MG63 (cell line): ENCODE data around the gene FAM53B. TPM values are rescaled to one million over a fixed set of nuclear protein-coding genes. Genes with fewer than 3 reads are reported as not detected.

ENCODE experiments used
- DNase-seq: peaks from one replicate; pipeline ENCODE4 v3.0.0-alpha.2; 2020
- H3K27me3 ChIP-seq: fragments of 250-450 bp; sonication (Bioruptor Pico); 2 replicates; pipeline ENCODE4 v1.5.1; 2020; ENCODE audit warnings: mild to moderate bottlenecking, moderate library complexity
- H3K36me3 ChIP-seq: fragments of 250-450 bp; sonication (Bioruptor Pico); 2 replicates; pipeline ENCODE4 v1.5.1; 2020; ENCODE audit warnings: mild to moderate bottlenecking, moderate library complexity
- H3K4me3 ChIP-seq: fragments of 250-450 bp; sonication (Bioruptor Pico); 2 replicates; pipeline ENCODE4 v1.5.1; 2020; ENCODE audit warnings: mild to moderate bottlenecking, moderate library complexity
- H3K9me3 ChIP-seq: fragments of 250-450 bp; sonication (Bioruptor Pico); 2 replicates; pipeline ENCODE4 v1.5.1; 2020; ENCODE audit warnings: mild to moderate bottlenecking, moderate library complexity
- total RNA-seq: library from RNA; depleted of rRNA; stranded (reverse); fragments of >200 nt; shearing (Covaris generic); gene quantifications from 2 replicates; pipeline ENCODE4 v1.2.3, GENCODE V29; 2014; ENCODE audit warnings: low replicate concordance

The FAM53B gene
- total RNA-seq, 1 experiment from 2014 or later: 14.4 TPM

GRCh38 chr10:124603376-124604213, 140.6 kb downstream of the FAM53B start:
- Histone ChIP-seq H3K9me3 (no peaks in the 10 kb centered on the region), H3K36me3 (no peaks in the 10 kb centered on the region), H3K4me3 (no peak overlapping the region), H3K27me3 (no peaks in the 10 kb centered on the region)
- no peak for DNase-seq

- H3K27me3 ChIP-seq: no peaks in the 10 kb centered on the region
Observed at GRCh38 chr10:124602646-124603365, 141.4 kb downstream of the FAM53B start.

GRCh38 chr10:124602121-124602561, 142.0 kb downstream of the FAM53B start:
- DNase-seq: no peak
- no peaks in the 10 kb centered on the region for H3K9me3 ChIP-seq
- no peak overlapping the region for H3K4me3 ChIP-seq
- no peaks in the 10 kb centered on the region for H3K27me3 ChIP-seq
- H3K36me3 ChIP-seq: no peaks in the 10 kb centered on the region

More at GRCh38 chr10:124602646-124603365, 141.4 kb downstream of the FAM53B start:
- Histone ChIP-seq H3K4me3 (no peak overlapping the region), H3K36me3 (no peaks in the 10 kb centered on the region), H3K9me3 (no peaks in the 10 kb centered on the region)
- DNase-seq: no peak

GRCh38 chr10:124601431-124602120, 142.6 kb downstream of the FAM53B start:
- Histone ChIP-seq H3K9me3 (no peaks in the 10 kb centered on the region), H3K36me3 (no peaks in the 10 kb centered on the region), H3K27me3 (no peaks in the 10 kb centered on the region), H3K4me3 (no peak overlapping the region)
- no peak for DNase-seq

- Histone ChIP-seq H3K4me3 (no peak overlapping the region), H3K36me3 (no peaks in the 10 kb centered on the region), H3K27me3 (no peaks in the 10 kb centered on the region), H3K9me3 (no peaks in the 10 kb centered on the region)
- DNase-seq: no peak
Observed at GRCh38 chr10:124601016-124601415, 143.2 kb downstream of the FAM53B start.

- H3K36me3 ChIP-seq: no peaks in the 10 kb centered on the region
- no peaks in the 10 kb centered on the region for H3K9me3 ChIP-seq
- DNase-seq: no peak
- no peaks in the 10 kb centered on the region for H3K27me3 ChIP-seq
- no peak overlapping the region for H3K4me3 ChIP-seq
Observed at GRCh38 chr10:124600051-124600880, 143.9 kb downstream of the FAM53B start.

- Histone ChIP-seq H3K9me3 (no peaks in the 10 kb centered on the region), H3K27me3 (no peaks in the 10 kb centered on the region), H3K36me3 (no peaks in the 10 kb centered on the region), H3K4me3 (no peak overlapping the region)
- no peak for DNase-seq
Observed at GRCh38 chr10:124599588-124600050, 144.6 kb downstream of the FAM53B start.

GRCh38 chr10:124598773-124599587, 145.2 kb downstream of the FAM53B start:
- Histone ChIP-seq H3K27me3 (no peaks in the 10 kb centered on the region), H3K4me3 (no peak overlapping the region), H3K36me3 (no peaks in the 10 kb centered on the region), H3K9me3 (no peaks in the 10 kb centered on the region)
- no peak for DNase-seq

GRCh38 chr10:124598196-124598595, 146.0 kb downstream of the FAM53B start:
- Histone ChIP-seq H3K9me3 (no peaks in the 10 kb centered on the region), H3K27me3 (no peaks in the 10 kb centered on the region), H3K4me3 (no peak overlapping the region), H3K36me3 (no peaks in the 10 kb centered on the region)
- DNase-seq: no peak

GRCh38 chr10:124597846-124598165, 146.4 kb downstream of the FAM53B start:
- DNase-seq: no peak
- H3K27me3 ChIP-seq: no peaks in the 10 kb centered on the region
- no peak overlapping the region for H3K4me3 ChIP-seq
- no peaks in the 10 kb centered on the region for H3K9me3 ChIP-seq
- H3K36me3 ChIP-seq: no peaks in the 10 kb centered on the region

GRCh38 chr10:124596962-124597845, 147.0 kb downstream of the FAM53B start:
- no peaks in the 10 kb centered on the region for H3K27me3 ChIP-seq
- no peak overlapping the region for H3K4me3 ChIP-seq
- no peaks in the 10 kb centered on the region for H3K36me3 ChIP-seq
- no peak for DNase-seq
- no peaks in the 10 kb centered on the region for H3K9me3 ChIP-seq

- no peak for DNase-seq
- Histone ChIP-seq H3K27me3 (no peaks in the 10 kb centered on the region), H3K9me3 (peaks cover 3% of the 10 kb centered on the region; the same call in 1 of the 2 replicates), H3K4me3 (no peak overlapping the region), H3K36me3 (no peaks in the 10 kb centered on the region)
Observed at GRCh38 chr10:124596116-124596785, 147.9 kb downstream of the FAM53B start.

GRCh38 chr10:124595143-124595883, 148.9 kb downstream of the FAM53B start:
- no peaks in the 10 kb centered on the region for H3K27me3 ChIP-seq
- H3K36me3 ChIP-seq: no peaks in the 10 kb centered on the region
- no peak for DNase-seq

GRCh38 chr10:124594240-124594639, 149.9 kb downstream of the FAM53B start:
- no peak for DNase-seq
- H3K27me3 ChIP-seq: no peaks in the 10 kb centered on the region
- no peaks in the 10 kb centered on the region for H3K36me3 ChIP-seq
- H3K9me3 ChIP-seq: peaks cover 3% of the 10 kb centered on the region; the same call in 1 of the 2 replicates
- H3K4me3 ChIP-seq: no peak overlapping the region

More at GRCh38 chr10:124595143-124595883, 148.9 kb downstream of the FAM53B start:
- Histone ChIP-seq H3K4me3 (no peak overlapping the region), H3K9me3 (peaks cover 3% of the 10 kb centered on the region; the same call in 1 of the 2 replicates)
